GM12878 (cell line): ENCODE data around the gene TOMM20. TPM values are rescaled to one million over a fixed set of nuclear protein-coding genes. Genes with fewer than 3 reads are reported as not detected.
A peak's percentile ranks its signal among the peaks of the same experiment; 100 is the strongest.

ENCODE experiments used
- EGR1 ChIP-seq, 2 experiments: IDR thresholded peaks; 1 replicate in 1 of 2; 2 replicates in 1 of 2; pipeline ENCODE4 v1.6.1; 2011 to 2012; ENCODE audit warnings: low read depth in 2 of 2, low read length in 2 of 2, borderline replicate concordance in 1 of 2, mild to moderate bottlenecking in 1 of 2, moderate library complexity in 1 of 2
- MYB ChIP-seq: fragments of 150-350 bp; IDR thresholded peaks from 2 replicates; pipeline ENCODE4 v1.6.1; 2014; ENCODE audit warnings: mild to moderate bottlenecking, low read depth, low read length, borderline replicate concordance
- NR2C1 ChIP-seq: fragments of 450-650 bp; IDR thresholded peaks from 2 replicates; pipeline ENCODE4 v1.6.1; 2017; ENCODE audit warnings: antibody characterized with exemption, mild to moderate bottlenecking, moderate library complexity
- RAD21 ChIP-seq: IDR thresholded peaks from 2 replicates; pipeline ENCODE4 v1.6.1; 2011; ENCODE audit warnings: mild to moderate bottlenecking, low read depth, low read length, moderate library complexity; ENCODE audit not compliant: insufficient read depth
- RAD51 ChIP-seq: fragments of 450-650 bp; IDR thresholded peaks from 2 replicates; pipeline ENCODE4 v1.6.1; 2016; ENCODE audit warnings: moderate library complexity, mild to moderate bottlenecking, inconsistent platforms
- RBBP5 ChIP-seq: fragments of 200-600 bp; sonication (generic); conservative IDR thresholded peaks from 2 replicates; pipeline ENCODE4 v1.6.1; 2016
- RUNX3 ChIP-seq: IDR thresholded peaks from 2 replicates; pipeline ENCODE4 v1.6.1; 2012; ENCODE audit warnings: low read length, inconsistent platforms
- SIN3A ChIP-seq: IDR thresholded peaks from 2 replicates; pipeline ENCODE4 v1.6.1; 2012; ENCODE audit warnings: low read depth, low read length, improper control_type of control experiment
- SMAD5 ChIP-seq: IDR thresholded peaks from 2 replicates; pipeline ENCODE4 v1.6.1; 2016; ENCODE audit warnings: antibody characterized with exemption, low read depth
- SMC3 ChIP-seq: IDR thresholded peaks from 2 replicates; pipeline ENCODE4 v1.6.1; 2011; ENCODE audit warnings: low read length, improper control_type of control experiment, borderline replicate concordance
- ZBED1 ChIP-seq: IDR thresholded peaks from 2 replicates; pipeline ENCODE4 v1.6.1; 2016; ENCODE audit warnings: borderline replicate concordance
- polyA plus RNA-seq, 11 experiments: library from polyadenylated mRNA; depleted of rRNA in 4 of 11; unstranded in 6 of 11; stranded (reverse) in 5 of 11; fragments of >200 nt; fragmentation: Nextera tagmentation in 4 of 11; fragmentation: Illumina TruSeq in 1 of 11; extraction: Ambion mirVana in 4 of 11; extraction: Trizol in 1 of 11; gene quantifications; 1 replicate in 1 of 11; 2 replicates in 10 of 11; pipeline versions ENCODE4 v1.2.1 to v1.2.3, GENCODE V29; 2011 to 2016; ENCODE audit warnings: inconsistent platforms in 2 of 11, missing spikeins in 2 of 11, low read depth in 1 of 11
- total RNA-seq, 4 experiments: library from RNA; depleted of rRNA in 3 of 4; stranded (reverse); fragments of >200 nt in 3 of 4; fragmentation: Illumina TruSeq in 1 of 4; extraction: Trizol in 1 of 4; gene quantifications; 2 replicates each; pipeline versions ENCODE4 v1.2.1 to v1.2.3, GENCODE V29; 2013 to 2021
- TF ChIP-seq, protein P1 (sequence below): fragments of 450-650 bp; formaldehyde crosslinking; IDR thresholded peaks from 2 replicates; pipeline ENCODE4 v1.5.0; 2022; ENCODE audit warnings: mild to moderate bottlenecking, missing genetic modification characterization
- TF ChIP-seq, protein P2 (sequence below): IDR thresholded peaks from 2 replicates; pipeline ENCODE4 v1.6.1; 2011; ENCODE audit warnings: low read depth, low read length, improper control_type of control experiment, borderline replicate concordance
- TF ChIP-seq, protein P3 (sequence below): fragments of 450-650 bp; formaldehyde crosslinking; IDR thresholded peaks from 2 replicates; pipeline ENCODE4 v1.4.0; 2022; ENCODE audit warnings: mild to moderate bottlenecking, moderate library complexity
- TF ChIP-seq, protein P4 (sequence below): IDR thresholded peaks from 2 replicates; pipeline ENCODE4 v1.6.1; 2012; ENCODE audit warnings: improper control_type of control experiment, low read depth, low read length; ENCODE audit not compliant: insufficient replicate concordance

TOMM20 gene
- total and polyA plus RNA-seq, 10 of the 15 experiments (the other 5 are each of a cell fraction or from before 2014, with no cell fraction given) = 39.8 to 138 (median 70.1) TPM

DNA sequence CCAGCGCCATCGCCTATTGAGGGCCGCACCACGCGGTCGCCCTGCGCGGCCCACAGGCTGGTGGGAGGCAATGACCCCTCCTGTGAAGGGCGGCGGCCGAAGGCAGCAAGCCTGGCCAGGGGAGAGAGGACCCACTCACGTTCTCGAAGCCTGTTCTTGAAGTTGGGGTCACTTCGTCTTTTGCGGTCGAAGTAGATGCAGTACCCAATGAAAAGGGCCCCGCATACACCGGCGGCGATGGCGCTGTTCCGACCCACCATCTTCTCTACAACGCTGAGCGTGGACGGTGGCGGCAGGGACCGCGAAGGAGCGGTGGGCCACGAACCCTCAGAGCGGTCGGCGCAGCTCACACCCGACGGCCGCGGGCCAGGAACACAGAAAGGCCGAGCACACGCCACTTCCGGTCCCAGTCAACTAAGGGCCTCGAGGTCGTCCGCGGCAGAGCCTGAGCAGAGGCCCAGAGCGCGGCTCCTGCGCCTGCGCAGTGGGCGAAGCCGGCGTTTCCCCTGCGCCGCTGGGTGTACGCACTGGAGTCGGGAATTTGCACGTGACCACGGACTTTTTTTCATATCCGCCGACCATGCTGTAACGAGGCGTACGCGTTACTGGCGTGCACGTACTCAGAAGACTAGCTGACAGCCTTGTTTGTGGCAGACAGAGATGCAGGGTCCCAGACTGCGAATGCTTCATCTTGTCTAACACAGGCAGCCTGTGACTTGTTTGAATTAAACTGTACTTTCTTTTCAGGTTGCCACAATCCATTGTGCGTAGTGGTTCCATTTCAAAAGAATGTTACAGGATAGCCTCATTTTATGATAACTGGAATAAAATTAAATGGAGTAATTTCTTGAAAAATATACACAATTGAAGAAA, at the start of gene TOMM20 (continued):
- TF ChIP-seq MYB = no peak
- TF ChIP-seq, protein P1, sequence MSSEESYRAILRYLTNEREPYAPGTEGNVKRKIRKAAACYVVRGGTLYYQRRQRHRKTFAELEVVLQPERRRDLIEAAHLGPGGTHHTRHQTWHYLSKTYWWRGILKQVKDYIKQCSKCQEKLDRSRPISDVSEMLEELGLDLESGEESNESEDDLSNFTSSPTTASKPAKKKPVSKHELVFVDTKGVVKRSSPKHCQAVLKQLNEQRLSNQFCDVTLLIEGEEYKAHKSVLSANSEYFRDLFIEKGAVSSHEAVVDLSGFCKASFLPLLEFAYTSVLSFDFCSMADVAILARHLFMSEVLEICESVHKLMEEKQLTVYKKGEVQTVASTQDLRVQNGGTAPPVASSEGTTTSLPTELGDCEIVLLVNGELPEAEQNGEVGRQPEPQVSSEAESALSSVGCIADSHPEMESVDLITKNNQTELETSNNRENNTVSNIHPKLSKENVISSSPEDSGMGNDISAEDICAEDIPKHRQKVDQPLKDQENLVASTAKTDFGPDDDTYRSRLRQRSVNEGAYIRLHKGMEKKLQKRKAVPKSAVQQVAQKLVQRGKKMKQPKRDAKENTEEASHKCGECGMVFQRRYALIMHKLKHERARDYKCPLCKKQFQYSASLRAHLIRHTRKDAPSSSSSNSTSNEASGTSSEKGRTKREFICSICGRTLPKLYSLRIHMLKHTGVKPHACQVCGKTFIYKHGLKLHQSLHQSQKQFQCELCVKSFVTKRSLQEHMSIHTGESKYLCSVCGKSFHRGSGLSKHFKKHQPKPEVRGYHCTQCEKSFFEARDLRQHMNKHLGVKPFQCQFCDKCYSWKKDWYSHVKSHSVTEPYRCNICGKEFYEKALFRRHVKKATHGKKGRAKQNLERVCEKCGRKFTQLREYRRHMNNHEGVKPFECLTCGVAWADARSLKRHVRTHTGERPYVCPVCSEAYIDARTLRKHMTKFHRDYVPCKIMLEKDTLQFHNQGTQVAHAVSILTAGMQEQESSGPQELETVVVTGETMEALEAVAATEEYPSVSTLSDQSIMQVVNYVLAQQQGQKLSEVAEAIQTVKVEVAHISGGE = peak; percentile 50; the same call in 1 of the 2 replicates
- TF ChIP-seq RAD51 = peak; percentile 91
- TF ChIP-seq ZBED1 = 0 out of 2 replicates have a peak, but pooled peaks have one; percentile 52
- TF ChIP-seq, protein P2, sequence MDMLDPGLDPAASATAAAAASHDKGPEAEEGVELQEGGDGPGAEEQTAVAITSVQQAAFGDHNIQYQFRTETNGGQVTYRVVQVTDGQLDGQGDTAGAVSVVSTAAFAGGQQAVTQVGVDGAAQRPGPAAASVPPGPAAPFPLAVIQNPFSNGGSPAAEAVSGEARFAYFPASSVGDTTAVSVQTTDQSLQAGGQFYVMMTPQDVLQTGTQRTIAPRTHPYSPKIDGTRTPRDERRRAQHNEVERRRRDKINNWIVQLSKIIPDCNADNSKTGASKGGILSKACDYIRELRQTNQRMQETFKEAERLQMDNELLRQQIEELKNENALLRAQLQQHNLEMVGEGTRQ = peak; percentile 67
- TF ChIP-seq, protein P3, sequence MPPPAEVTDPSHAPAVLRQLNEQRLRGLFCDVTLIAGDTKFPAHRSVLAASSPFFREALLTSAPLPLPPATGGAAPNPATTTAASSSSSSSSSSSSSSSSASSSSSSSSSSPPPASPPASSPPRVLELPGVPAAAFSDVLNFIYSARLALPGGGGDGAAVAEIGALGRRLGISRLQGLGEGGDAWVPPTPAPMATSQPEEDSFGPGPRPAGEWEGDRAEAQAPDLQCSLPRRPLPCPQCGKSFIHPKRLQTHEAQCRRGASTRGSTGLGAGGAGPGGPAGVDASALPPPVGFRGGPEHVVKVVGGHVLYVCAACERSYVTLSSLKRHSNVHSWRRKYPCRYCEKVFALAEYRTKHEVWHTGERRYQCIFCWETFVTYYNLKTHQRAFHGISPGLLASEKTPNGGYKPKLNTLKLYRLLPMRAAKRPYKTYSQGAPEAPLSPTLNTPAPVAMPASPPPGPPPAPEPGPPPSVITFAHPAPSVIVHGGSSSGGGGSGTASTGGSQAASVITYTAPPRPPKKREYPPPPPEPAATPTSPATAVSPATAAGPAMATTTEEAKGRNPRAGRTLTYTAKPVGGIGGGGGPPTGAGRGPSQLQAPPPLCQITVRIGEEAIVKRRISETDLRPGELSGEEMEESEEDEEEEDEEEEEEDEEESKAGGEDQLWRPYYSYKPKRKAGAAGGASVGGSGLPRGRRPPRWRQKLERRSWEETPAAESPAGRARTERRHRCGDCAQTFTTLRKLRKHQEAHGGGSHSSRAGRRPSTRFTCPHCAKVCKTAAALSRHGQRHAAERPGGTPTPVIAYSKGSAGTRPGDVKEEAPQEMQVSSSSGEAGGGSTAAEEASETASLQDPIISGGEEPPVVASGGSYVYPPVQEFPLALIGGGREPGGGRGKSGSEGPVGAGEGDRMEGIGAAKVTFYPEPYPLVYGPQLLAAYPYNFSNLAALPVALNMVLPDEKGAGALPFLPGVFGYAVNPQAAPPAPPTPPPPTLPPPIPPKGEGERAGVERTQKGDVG (CRISPR knock-in tag) = no peak
- TF ChIP-seq EGR1 (IDR thresholded peaks at IDR 0.05; ENCODE audit: borderline replicate concordance in 1 of 2, low read depth in 2 of 2, low read length in 2 of 2) = peak in 1 of 2 experiments; percentile 82; a peak in 2 of 3 replicates
- TF ChIP-seq RUNX3 = peak; percentile 74
- TF ChIP-seq SMC3 = no peak
- TF ChIP-seq, protein P4, sequence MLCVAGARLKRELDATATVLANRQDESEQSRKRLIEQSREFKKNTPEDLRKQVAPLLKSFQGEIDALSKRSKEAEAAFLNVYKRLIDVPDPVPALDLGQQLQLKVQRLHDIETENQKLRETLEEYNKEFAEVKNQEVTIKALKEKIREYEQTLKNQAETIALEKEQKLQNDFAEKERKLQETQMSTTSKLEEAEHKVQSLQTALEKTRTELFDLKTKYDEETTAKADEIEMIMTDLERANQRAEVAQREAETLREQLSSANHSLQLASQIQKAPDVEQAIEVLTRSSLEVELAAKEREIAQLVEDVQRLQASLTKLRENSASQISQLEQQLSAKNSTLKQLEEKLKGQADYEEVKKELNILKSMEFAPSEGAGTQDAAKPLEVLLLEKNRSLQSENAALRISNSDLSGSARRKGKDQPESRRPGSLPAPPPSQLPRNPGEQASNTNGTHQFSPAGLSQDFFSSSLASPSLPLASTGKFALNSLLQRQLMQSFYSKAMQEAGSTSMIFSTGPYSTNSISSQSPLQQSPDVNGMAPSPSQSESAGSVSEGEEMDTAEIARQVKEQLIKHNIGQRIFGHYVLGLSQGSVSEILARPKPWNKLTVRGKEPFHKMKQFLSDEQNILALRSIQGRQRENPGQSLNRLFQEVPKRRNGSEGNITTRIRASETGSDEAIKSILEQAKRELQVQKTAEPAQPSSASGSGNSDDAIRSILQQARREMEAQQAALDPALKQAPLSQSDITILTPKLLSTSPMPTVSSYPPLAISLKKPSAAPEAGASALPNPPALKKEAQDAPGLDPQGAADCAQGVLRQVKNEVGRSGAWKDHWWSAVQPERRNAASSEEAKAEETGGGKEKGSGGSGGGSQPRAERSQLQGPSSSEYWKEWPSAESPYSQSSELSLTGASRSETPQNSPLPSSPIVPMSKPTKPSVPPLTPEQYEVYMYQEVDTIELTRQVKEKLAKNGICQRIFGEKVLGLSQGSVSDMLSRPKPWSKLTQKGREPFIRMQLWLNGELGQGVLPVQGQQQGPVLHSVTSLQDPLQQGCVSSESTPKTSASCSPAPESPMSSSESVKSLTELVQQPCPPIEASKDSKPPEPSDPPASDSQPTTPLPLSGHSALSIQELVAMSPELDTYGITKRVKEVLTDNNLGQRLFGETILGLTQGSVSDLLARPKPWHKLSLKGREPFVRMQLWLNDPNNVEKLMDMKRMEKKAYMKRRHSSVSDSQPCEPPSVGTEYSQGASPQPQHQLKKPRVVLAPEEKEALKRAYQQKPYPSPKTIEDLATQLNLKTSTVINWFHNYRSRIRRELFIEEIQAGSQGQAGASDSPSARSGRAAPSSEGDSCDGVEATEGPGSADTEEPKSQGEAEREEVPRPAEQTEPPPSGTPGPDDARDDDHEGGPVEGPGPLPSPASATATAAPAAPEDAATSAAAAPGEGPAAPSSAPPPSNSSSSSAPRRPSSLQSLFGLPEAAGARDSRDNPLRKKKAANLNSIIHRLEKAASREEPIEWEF = no peak
- no peak for TF ChIP-seq RBBP5
- peak; percentile 84; the same call in 1 of the 2 replicates for TF ChIP-seq SIN3A
- peak; percentile 41; the same call in 1 of the 2 replicates for TF ChIP-seq NR2C1
- TF ChIP-seq SMAD5 = peak; percentile 95
- no peak for TF ChIP-seq RAD21
